Measurements from ENCODE around the gene ST8SIA1.

ST8SIA1 gene

DNA sequence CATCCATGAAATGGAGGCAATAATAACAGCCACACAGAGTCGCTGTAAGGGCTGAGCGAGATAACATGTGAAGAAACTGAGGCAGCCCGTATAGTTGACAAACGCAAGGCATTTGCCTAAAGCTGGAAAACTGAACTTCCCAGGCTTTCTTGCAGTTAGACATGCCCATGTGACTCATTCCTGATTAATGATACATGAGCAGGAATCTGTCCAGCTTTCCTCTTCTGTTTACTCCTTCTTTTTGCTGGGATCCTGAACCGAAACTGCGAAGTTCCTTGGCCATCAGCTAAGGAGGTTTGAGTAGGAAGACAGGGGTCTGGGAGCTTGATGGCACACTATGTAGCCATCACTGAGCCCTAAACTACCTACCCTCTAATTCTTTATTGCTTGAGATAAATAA, 52.2 kb downstream of the ST8SIA1 start:
- DNase-seq, result no peak

GRCh38 chr12:22276867-22277266, 57.6 kb downstream of the ST8SIA1 start:
- no peak for DNase-seq

DNA sequence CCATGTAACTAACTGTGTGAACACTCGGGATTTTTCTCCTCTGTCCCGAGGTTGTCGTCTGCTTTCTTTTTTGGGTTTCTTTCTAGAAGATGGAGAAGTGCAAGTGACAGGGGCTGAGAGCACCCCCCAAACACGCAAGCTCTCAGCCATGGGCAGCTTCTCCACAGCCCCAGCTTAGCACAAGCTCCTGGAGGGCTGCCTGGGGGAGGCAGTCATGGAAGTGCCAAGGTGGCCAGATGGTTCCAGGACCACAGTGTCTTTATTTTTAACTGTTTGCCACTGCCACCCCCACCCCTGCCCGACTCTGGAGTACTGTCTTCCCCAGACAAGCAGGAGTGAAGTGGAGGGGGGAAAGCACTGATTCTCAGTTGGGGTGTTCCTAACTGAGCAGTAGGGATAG, 58.2 kb downstream of the ST8SIA1 start:
- no peak for DNase-seq

DNA sequence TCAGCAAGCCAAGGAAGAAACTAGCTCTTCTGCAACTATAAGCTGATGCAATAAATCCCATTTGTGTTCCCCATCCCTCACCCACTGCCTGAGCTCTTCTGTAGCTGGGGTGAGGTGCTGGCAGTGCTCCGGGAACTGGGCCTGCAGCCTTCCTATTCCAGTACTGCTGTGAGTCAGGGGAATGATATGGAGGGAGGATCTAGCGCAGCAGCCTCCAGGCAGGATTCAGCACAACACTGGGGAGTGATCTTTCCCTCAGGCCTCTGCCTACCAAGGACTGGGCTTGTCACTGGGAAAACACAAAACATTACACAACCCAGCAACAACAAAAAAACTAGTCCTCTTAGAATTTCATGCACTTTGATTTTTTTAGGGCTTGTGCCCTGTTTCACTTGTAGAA, 58.7 kb downstream of the ST8SIA1 start:
- no peak for DNase-seq

DNA sequence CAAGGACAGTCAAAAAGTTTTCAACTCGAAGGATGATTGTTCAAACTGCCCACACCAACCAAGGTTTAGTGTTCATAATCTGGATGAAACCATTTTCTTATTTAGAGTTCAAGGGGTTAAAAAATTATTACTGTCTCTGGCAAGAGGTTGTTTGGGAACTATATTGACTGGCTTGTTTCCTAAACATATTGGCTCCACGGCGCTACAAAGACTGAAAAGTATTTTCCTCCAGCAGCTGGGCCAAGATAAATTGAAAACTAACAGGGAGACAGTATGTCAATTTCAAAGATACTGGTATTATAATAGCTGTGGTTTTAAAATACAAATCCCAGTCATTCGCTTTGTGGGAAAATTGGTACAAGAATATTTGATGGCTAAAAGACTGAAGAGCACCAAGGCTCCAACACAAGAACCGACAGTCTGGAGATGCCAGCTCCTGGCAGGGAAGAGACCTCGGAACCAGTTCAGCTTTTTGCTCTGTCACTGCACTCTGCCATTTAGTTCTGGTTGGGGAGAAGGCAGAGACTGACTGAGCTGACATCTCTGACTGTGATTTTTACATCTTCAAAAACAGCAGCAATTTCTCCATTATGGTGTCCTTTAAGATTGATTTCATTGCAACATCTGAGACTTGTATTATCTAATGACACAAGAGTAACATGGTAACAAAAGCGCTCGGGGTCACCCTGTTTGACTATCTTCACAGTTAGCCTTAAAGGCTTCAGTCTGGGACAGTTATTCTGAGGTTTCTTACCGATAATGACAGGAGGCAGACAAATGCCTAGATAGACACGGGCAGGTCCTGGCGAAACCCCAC, 62.0 kb downstream of the ST8SIA1 start:
- DNase-seq, result no peak

DNA sequence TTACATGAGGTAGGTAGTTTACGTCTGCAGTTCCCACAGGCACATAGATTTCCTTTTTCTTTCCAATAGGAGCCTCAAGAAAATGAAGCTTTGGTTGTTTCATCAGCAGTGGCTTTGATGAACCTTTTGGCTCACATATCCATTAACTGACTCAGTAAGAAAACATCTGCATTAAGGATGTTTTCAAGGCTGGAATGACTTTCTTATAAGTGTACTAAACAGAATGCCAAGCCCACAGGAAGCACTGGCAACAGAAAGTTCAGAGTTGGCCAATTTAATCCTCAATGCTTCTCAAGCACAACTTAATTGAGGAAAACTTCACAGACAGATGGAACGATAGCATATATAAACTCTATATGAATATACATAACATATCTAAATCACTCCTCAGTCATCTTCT, 63.5 kb downstream of the ST8SIA1 start:
- DNase-seq, result no peak

- DNase-seq, result no peak
Measured at GRCh38 chr12:22268973-22269372, 65.5 kb downstream of the ST8SIA1 start.

GRCh38 chr12:22268406-22268805, 66.1 kb downstream of the ST8SIA1 start:
- no peak for DNase-seq

- DNase-seq, result no peak
Measured at GRCh38 chr12:22266101-22266500, 68.4 kb downstream of the ST8SIA1 start.

- DNase-seq, result no peak
Measured at GRCh38 chr12:22264380-22264779, 70.1 kb downstream of the ST8SIA1 start.

DNA sequence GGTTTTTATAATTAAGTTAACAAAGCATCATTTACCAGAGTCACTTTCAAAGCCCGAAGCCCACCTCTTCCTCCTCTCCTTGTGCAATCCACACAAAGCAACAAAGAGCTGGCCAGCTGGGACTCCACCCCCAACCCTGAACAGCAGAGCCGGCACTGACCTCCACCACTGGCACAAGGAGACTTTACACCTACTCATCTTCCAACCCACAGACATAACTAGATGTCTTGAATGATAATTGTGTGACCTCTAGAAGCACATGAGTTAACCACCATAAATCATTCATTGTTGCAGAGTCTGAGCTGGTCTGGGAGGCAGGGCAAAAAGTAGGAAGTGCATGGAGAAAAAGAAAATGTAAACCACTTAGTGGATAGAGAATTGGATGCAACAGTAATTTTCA, 72.2 kb downstream of the ST8SIA1 start:
- DNase-seq, result no peak

GRCh38 chr12:22257100-22257499, 77.4 kb downstream of the ST8SIA1 start:
- no peak for DNase-seq

DNA sequence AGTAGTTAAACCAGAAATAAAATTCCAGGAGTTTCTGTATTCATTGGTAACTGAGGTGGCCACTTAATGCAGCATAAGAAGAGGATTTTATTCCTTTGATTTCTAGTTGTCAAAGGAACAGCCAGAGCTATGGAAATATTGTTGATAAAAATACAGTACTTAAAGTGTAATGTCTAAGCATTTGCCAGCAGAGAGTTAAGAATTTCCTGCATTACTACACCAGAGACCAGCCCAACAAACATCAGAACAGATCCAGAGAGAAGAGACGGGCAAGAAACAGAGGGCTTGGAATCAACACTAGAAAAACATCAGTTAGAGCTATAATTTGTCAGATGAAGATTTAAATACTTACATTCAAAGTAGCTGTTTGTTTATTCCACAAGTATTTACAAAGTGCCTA, 77.9 kb downstream of the ST8SIA1 start:
- no peak for DNase-seq

DNA sequence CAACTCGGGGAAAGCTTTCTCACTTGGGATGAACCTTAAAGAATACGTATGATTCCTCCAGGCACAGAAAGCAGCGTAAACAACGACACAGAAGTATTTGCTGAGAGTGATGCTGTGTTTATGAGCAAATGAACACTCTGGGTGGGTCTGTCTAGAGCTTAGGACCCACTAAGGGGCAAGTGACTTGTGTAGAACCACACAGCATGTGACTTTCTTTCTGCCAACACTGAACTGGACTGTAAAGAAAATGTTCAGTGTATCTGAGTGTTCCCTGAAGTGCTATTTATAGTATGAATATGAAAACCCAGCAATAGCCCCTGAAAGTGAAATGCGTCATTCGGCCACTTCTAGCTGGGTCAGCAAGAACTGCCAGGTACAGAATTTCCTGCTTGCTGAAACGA, 78.5 kb downstream of the ST8SIA1 start:
- DNase-seq, result no peak

GRCh38 chr12:22255097-22255496, 79.4 kb downstream of the ST8SIA1 start:
- DNase-seq, result no peak

- no peak for DNase-seq
Measured at GRCh38 chr12:22254478-22254877, 80.0 kb downstream of the ST8SIA1 start.

GRCh38 chr12:22252057-22252456, 82.5 kb downstream of the ST8SIA1 start:
- DNase-seq, result no peak

GRCh38 chr12:22250762-22251161, 83.7 kb downstream of the ST8SIA1 start:
- DNase-seq, result no peak

DNA sequence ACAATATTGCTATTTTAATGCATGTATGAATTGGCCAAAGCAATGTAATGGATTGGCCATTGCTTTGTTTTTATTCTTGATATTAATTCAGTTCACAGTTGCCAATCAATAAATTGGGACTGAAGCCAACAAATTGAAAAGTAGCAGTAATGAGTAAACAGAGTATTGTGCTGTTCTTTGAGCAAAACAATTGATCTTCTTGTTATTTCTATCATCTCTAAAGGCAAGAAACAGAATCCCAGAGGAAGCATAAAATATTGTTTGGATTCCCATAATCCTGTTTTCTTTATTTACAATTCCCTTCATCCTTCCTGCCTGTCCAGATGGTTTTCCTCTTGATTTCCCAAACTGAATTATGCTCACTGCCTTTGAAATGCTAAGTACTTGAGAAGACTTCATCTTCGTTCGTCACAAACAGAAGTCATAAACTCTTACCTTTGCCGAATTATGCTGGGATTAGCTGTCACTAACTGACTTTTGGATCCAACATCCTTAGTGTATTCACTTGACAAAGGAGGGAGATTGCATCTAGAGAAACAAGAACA, 85.9 kb downstream of the ST8SIA1 start:
- DNase-seq, result no peak

GRCh38 chr12:22248121-22248520, 86.4 kb downstream of the ST8SIA1 start:
- no peak for DNase-seq

- no peak for DNase-seq
Measured at GRCh38 chr12:22246217-22246846, 88.2 kb downstream of the ST8SIA1 start.

DNA sequence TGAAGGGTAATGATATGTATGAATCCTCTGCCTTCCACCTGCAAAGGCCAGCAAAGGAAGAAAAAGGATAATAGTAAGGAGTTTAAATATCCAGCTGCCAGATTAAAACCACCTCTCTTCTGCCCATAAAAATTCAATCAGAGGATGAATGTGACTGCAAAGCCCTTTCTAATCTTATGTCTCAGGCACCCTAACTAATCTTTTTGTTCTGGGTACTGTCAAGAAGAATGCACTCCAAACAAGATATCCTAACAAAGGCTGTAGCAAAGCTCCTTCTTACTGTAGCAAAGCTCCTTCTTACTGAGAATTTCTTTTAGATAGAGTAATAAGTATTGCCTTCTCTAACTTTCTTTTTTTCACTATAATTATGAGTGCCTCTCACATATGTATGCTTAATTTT, 91.8 kb downstream of the ST8SIA1 start:
- no peak for DNase-seq

GRCh38 chr12:22238211-22238610, 96.3 kb downstream of the ST8SIA1 start:
- DNase-seq, result no peak

DNA sequence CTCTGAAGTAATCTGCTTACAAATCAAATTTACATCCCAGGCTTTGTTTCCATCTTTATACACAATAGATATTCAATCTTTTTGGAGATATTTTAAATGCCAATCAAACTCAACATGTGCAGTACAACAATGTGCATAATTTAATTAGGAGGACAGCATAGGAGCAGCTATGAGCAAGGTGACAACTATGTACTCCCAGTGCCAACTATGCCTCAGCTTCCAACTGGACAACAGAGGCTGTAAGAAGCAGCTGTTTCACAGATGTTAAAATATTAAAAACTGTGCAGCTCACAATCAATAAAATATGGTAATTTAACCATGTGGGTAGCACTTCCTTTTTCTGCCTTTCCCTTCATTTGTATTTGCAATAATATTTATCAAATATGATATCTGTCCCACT, 99.9 kb downstream of the ST8SIA1 start:
- DNase-seq, result no peak

DNA sequence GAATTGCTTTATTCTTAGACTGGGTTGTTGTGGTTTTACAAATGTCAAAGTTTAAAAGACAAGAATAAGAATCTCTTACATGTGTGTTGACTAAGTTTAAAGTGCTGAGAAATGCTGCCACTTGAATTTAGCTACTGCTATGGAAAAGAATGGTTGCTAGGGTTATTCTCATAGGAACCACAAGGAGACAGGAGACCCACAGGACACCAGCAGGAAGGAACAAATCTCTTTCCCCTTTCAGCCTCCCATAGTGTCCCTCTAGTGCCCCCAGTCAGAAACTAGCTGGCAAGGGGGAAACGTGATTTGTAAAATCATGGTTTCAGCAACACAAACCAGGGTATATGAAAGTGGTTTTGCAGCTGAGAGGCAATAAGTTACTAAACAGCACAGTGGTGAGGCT, 102.7 kb downstream of the ST8SIA1 start:
- DNase-seq, result no peak

Data from NCI-H1436 (cell line).